Liver (tissue), 3 donors: ENCODE results near the gene RNASE3.

Experiments
- FOXA1 ChIP-seq: IDR thresholded peaks from 2 replicates; pipeline ENCODE4 v1.6.1; 2016; ENCODE audit warnings: antibody characterized with exemption
- JUND ChIP-seq, 2 donors: IDR thresholded peaks; 2 replicates each; pipeline ENCODE4 v1.6.1; 2016; ENCODE audit warnings: antibody characterized with exemption in 2 of 2
- TF ChIP-seq, protein P1 (sequence below): fragments of 150-350 bp; IDR thresholded peaks from 2 replicates; pipeline ENCODE4 v1.5.1; 2017; ENCODE audit warnings: improper control_type of control experiment, low read depth, low read length; ENCODE audit not compliant: missing input control
- TF ChIP-seq, protein P2 (sequence below): IDR thresholded peaks from 2 replicates; pipeline ENCODE4 v1.6.1; 2016; ENCODE audit warnings: antibody characterized with exemption, mild to moderate bottlenecking
- TF ChIP-seq, protein P3 (sequence below): IDR thresholded peaks from 2 replicates; pipeline ENCODE4 v1.6.1; 2016; ENCODE audit warnings: antibody characterized with exemption
- donor health status: healthy.
- donor health status: healthy.

DNA sequence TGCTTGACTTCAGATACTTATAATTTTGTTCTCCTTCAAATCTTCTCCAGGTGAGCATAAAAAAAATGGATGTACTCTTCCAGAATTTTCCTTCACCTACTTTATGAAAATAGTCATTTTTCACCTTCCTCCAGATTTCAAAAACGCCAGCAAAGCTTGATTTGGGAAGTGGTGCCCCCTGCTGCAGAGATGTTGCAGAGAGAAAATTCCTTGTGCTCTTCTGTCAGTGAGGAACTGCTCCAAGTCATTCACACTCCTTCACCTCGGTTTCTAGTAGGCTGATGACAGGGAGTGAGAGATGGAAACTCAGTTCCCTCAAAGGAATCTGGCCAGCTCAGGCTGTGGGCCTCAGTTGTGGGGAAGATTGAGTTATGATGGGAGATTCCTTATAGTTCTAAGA, 24.2 kb upstream of the RNASE3 start:
- TF ChIP-seq, protein P1, sequence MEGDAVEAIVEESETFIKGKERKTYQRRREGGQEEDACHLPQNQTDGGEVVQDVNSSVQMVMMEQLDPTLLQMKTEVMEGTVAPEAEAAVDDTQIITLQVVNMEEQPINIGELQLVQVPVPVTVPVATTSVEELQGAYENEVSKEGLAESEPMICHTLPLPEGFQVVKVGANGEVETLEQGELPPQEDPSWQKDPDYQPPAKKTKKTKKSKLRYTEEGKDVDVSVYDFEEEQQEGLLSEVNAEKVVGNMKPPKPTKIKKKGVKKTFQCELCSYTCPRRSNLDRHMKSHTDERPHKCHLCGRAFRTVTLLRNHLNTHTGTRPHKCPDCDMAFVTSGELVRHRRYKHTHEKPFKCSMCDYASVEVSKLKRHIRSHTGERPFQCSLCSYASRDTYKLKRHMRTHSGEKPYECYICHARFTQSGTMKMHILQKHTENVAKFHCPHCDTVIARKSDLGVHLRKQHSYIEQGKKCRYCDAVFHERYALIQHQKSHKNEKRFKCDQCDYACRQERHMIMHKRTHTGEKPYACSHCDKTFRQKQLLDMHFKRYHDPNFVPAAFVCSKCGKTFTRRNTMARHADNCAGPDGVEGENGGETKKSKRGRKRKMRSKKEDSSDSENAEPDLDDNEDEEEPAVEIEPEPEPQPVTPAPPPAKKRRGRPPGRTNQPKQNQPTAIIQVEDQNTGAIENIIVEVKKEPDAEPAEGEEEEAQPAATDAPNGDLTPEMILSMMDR: peak; percentile 23
- TF ChIP-seq, protein P2, sequence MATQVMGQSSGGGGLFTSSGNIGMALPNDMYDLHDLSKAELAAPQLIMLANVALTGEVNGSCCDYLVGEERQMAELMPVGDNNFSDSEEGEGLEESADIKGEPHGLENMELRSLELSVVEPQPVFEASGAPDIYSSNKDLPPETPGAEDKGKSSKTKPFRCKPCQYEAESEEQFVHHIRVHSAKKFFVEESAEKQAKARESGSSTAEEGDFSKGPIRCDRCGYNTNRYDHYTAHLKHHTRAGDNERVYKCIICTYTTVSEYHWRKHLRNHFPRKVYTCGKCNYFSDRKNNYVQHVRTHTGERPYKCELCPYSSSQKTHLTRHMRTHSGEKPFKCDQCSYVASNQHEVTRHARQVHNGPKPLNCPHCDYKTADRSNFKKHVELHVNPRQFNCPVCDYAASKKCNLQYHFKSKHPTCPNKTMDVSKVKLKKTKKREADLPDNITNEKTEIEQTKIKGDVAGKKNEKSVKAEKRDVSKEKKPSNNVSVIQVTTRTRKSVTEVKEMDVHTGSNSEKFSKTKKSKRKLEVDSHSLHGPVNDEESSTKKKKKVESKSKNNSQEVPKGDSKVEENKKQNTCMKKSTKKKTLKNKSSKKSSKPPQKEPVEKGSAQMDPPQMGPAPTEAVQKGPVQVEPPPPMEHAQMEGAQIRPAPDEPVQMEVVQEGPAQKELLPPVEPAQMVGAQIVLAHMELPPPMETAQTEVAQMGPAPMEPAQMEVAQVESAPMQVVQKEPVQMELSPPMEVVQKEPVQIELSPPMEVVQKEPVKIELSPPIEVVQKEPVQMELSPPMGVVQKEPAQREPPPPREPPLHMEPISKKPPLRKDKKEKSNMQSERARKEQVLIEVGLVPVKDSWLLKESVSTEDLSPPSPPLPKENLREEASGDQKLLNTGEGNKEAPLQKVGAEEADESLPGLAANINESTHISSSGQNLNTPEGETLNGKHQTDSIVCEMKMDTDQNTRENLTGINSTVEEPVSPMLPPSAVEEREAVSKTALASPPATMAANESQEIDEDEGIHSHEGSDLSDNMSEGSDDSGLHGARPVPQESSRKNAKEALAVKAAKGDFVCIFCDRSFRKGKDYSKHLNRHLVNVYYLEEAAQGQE: no peak
- TF ChIP-seq FOXA1 (no peak), JUND (IDR thresholded peaks at IDR 0.05) (no peak)
- TF ChIP-seq, protein P3, sequence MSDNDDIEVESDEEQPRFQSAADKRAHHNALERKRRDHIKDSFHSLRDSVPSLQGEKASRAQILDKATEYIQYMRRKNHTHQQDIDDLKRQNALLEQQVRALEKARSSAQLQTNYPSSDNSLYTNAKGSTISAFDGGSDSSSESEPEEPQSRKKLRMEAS: no peak
